Activated CD8-positive, alpha-beta T cell treated with anti-CD3 and anti-CD28 coated beads for 36 hours (primary cell): ENCODE data around the gene IGFN1. TPM values are rescaled to one million over a fixed set of nuclear protein-coding genes. Genes with fewer than 3 reads are reported as not detected.

Source experiments
- ATAC-seq: fragments of 200-7000 bp; cut with Tn5 transposase; one replicate; pipeline ENCODE4 v1.10.0; 2021; ENCODE audit warnings: mild to moderate bottlenecking, moderate library complexity
- CTCF ChIA-PET: fragments of 350-600 bp; sonication (Branson Sonifier 250); formaldehyde crosslinking; loops from one replicate; lab custom pipeline; 2021; ENCODE audit warnings: antibody characterized with exemption; lab: Charles Lee
- POLR2A ChIA-PET: fragments of 350-600 bp; sonication (Branson Sonifier 250); formaldehyde crosslinking; loops from one replicate; lab custom pipeline; 2021; ENCODE audit warnings: antibody characterized with exemption; lab: Charles Lee
- DNase-seq: peaks from one replicate; pipeline ENCODE4 v3.0.0-alpha.2; 2020
- H3K27ac Mint-ChIP-seq: one replicate; pipeline ENCODE4 v1.8.0; 2021; ENCODE audit warnings: mild to moderate bottlenecking, mixed read lengths
- H3K27me3 Mint-ChIP-seq: one replicate; pipeline ENCODE4 v1.8.0; 2021; ENCODE audit warnings: mixed read lengths
- H3K36me3 Mint-ChIP-seq: one replicate; pipeline ENCODE4 v1.8.0; 2021; ENCODE audit warnings: low read depth, mixed read lengths
- H3K4me1 Mint-ChIP-seq: one replicate; pipeline ENCODE4 v1.8.0; 2021; ENCODE audit warnings: low read depth, mixed read lengths
- H3K4me3 Mint-ChIP-seq: one replicate; pipeline ENCODE4 v1.8.0; 2021; ENCODE audit warnings: mild to moderate bottlenecking, moderate library complexity, mixed read lengths
- H3K9me3 Mint-ChIP-seq: one replicate; pipeline ENCODE4 v1.8.0; 2021; ENCODE audit warnings: mixed read lengths
- CTCF ChIP-seq: fragments of 200-600 bp; IDR thresholded peaks from one replicate; pipeline ENCODE4 v1.8.0; 2022; ENCODE audit warnings: antibody characterized with exemption, mild to moderate bottlenecking
- intact Hi-C: fragments of 100-400 bp; cut with micrococcal nuclease; formaldehyde crosslinking; loops from one replicate; pipeline ENCODE4 v1.10.0; 2022
- total RNA-seq, 2 experiments: library from RNA; stranded (reverse); gene quantifications; one replicate each; pipeline ENCODE4 v1.2.3, GENCODE V29; 2021

IGFN1 gene
- total RNA-seq, 2 experiments from 2014 or later = not detected

- intact Hi-C loops = no loop called here
- POLR2A ChIA-PET = no interaction called here
- no peak for ATAC-seq
- CTCF ChIA-PET = no interaction called here
- Mint-ChIP-seq H3K9me3 (no peaks in the 10 kb centered on the region), H3K4me3 (no peak overlapping the region), H3K27ac (no peak overlapping the region), H3K36me3 (no peaks in the 10 kb centered on the region), H3K4me1 (no peaks in the 10 kb centered on the region), H3K27me3 (no peaks in the 10 kb centered on the region)
- no peak for DNase-seq
- no peak for TF ChIP-seq CTCF
These were observed 29.7 kb downstream of the IGFN1 start for GRCh38 chr1:201220388-201220715.

GRCh38 chr1:201221201-201221846 is 30.7 kb downstream of the IGFN1 start:
- no peak overlapping the region for H3K4me3 Mint-ChIP-seq
- intact Hi-C loops = no loop called here
- H3K27me3 Mint-ChIP-seq = no peaks in the 10 kb centered on the region
- CTCF ChIA-PET = interaction anchor here (0.9 to 2.1 kb wide), 3 partner anchors 22 to 69 kb away, joined by 3 to 7 read pairs (median 3); no protein-coding TSS in a partner anchor
- no peaks in the 10 kb centered on the region for H3K36me3 Mint-ChIP-seq
- H3K4me1 Mint-ChIP-seq = no peaks in the 10 kb centered on the region
- DNase-seq = no peak
- no peaks in the 10 kb centered on the region for H3K9me3 Mint-ChIP-seq
- ATAC-seq = no peak
- TF ChIP-seq CTCF = no peak
- H3K27ac Mint-ChIP-seq = no peak overlapping the region
- POLR2A ChIA-PET = no interaction called here

- POLR2A ChIA-PET = no interaction called here
- CTCF ChIA-PET = interaction anchor here (0.6 to 2.1 kb wide), 7 partner anchors 23 to 109 kb away, joined by 3 to 14 read pairs (median 5); partner anchors contain the start of gene TMEM9
- no peak overlapping the region for H3K27ac Mint-ChIP-seq
- TF ChIP-seq CTCF = no peak
- intact Hi-C loops = no loop called here
- no peaks in the 10 kb centered on the region for H3K4me1 Mint-ChIP-seq
- no peaks in the 10 kb centered on the region for H3K27me3 Mint-ChIP-seq
- H3K4me3 Mint-ChIP-seq = no peak overlapping the region
- H3K9me3 Mint-ChIP-seq = no peaks in the 10 kb centered on the region
- H3K36me3 Mint-ChIP-seq = no peaks in the 10 kb centered on the region
- no peak for ATAC-seq
- no peak for DNase-seq
These were observed 31.5 kb downstream of the IGFN1 start for GRCh38 chr1:201222125-201222524.

GRCh38 chr1:201223852-201224665 is 33.4 kb downstream of the IGFN1 start:
- POLR2A ChIA-PET = no interaction called here
- H3K27ac Mint-ChIP-seq = no peak overlapping the region
- no peaks in the 10 kb centered on the region for H3K9me3 Mint-ChIP-seq

More at GRCh38 chr1:201223852-201224665, 33.4 kb downstream of the IGFN1 start:
- intact Hi-C loops = no loop called here
- Mint-ChIP-seq H3K36me3 (no peaks in the 10 kb centered on the region), H3K4me3 (no peak overlapping the region), H3K4me1 (no peaks in the 10 kb centered on the region), H3K27me3 (no peaks in the 10 kb centered on the region)
- TF ChIP-seq CTCF = no peak
- DNase-seq (no peak), ATAC-seq (no peak)
- CTCF ChIA-PET = interaction anchor here (1.0 to 2.0 kb wide), 7 partner anchors 51 to 289 kb away, joined by 3 to 14 read pairs (median 5); partner anchors contain the start of gene TMEM9
